K562 (cell line): ENCODE results near the gene ENKD1. TPM values are rescaled to one million over a fixed set of nuclear protein-coding genes. Genes with fewer than 3 reads are reported as not detected.

Experiments
- BHLHE40 ChIP-seq: IDR thresholded peaks from 2 replicates; pipeline ENCODE4 v1.6.1; 2011; ENCODE audit warnings: low read length, improper control_type of control experiment
- CREM ChIP-seq: IDR thresholded peaks from 2 replicates; pipeline ENCODE4 v1.6.1; 2014; ENCODE audit warnings: antibody characterized with exemption, low read depth
- E2F3 ChIP-seq: fragments of 250-450 bp; sonication (Bioruptor Pico); IDR thresholded peaks from 2 replicates; pipeline ENCODE4 v1.4.0; 2020; ENCODE audit warnings: mild to moderate bottlenecking
- MEIS2 ChIP-seq: fragments of 450-650 bp; IDR thresholded peaks from 2 replicates; pipeline ENCODE4 v1.6.1; 2014; ENCODE audit warnings: mild to moderate bottlenecking; ENCODE audit not compliant: partially characterized antibody
- MYNN ChIP-seq, 2 experiments: sonication (generic); formaldehyde crosslinking in 1 of 2; IDR thresholded peaks; 2 replicates each; pipeline versions ENCODE4 v1.5.0 to v1.6.1; 2016 to 2020; ENCODE audit warnings: antibody characterized with exemption in 1 of 2, missing genetic modification reagents in 1 of 2
- PBX2 ChIP-seq, 2 experiments: IDR thresholded peaks in 1 of 2; conservative IDR thresholded peaks in 1 of 2; 2 replicates each; pipeline ENCODE4 v1.6.1; 2016; ENCODE audit warnings: low read depth in 2 of 2, mild to moderate bottlenecking in 1 of 2, missing compliant biosample characterization in 1 of 2, missing genetic modification characterization in 1 of 2, moderate library complexity in 1 of 2
- SP1 ChIP-seq: sonication (generic); formaldehyde crosslinking; IDR thresholded peaks from 2 replicates; pipeline ENCODE4 v1.8.1; 2022; ENCODE audit warnings: mild to moderate bottlenecking, missing genetic modification reagents
- TEAD1 ChIP-seq, 2 experiments: fragments of 450-650 bp in 1 of 2; sonication (generic) in 1 of 2; formaldehyde crosslinking; IDR thresholded peaks; 2 replicates each; pipeline versions ENCODE4 v1.4.0 to v1.8.0; 2020 to 2022; ENCODE audit warnings: mild to moderate bottlenecking in 2 of 2, missing genetic modification reagents in 1 of 2
- ZNF143 ChIP-seq: sonication (generic); formaldehyde crosslinking; IDR thresholded peaks from 2 replicates; pipeline ENCODE4 v1.9.0; 2022; ENCODE audit warnings: mild to moderate bottlenecking, missing genetic modification reagents
- polyA plus RNA-seq, 8 experiments: library from polyadenylated mRNA; depleted of rRNA in 4 of 8; stranded (reverse) in 5 of 8; unstranded in 3 of 8; fragments of >200 nt; fragmentation: Nextera tagmentation in 2 of 8; fragmentation: Illumina TruSeq in 1 of 8; extraction: Ambion mirVana in 2 of 8; extraction: Trizol in 1 of 8; gene quantifications; 2 replicates each; pipeline versions ENCODE4 v1.2.1 to v1.2.3, GENCODE V29; 2011 to 2014; ENCODE audit warnings: inconsistent platforms in 1 of 8, missing spikeins in 1 of 8
- total RNA-seq, 7 experiments: library from RNA; depleted of rRNA in 6 of 7; stranded (reverse); fragments of >200 nt in 6 of 7; fragmentation: Illumina TruSeq in 2 of 7; extraction: Trizol in 2 of 7; gene quantifications; 2 replicates each; pipeline versions ENCODE4 v1.2.1 to v1.2.3, GENCODE V29; 2011 to 2021; ENCODE audit warnings: low replicate concordance in 1 of 7
- TF ChIP-seq, protein P1 (sequence below), 2 experiments: fragments of 450-650 bp; formaldehyde crosslinking in 1 of 2; IDR thresholded peaks; 2 replicates each; pipeline versions ENCODE4 v1.4.0 to v1.6.1; 2014 to 2020; ENCODE audit warnings: mild to moderate bottlenecking in 2 of 2, borderline replicate concordance in 1 of 2, low read depth in 1 of 2
- TF ChIP-seq, protein P2 (sequence below), 3 experiments: fragments of 200-800 bp in 1 of 3; sonication (Bioruptor generic) in 1 of 3; sonication (generic) in 1 of 3; formaldehyde crosslinking in 1 of 3; IDR thresholded peaks; 2 replicates each; pipeline versions ENCODE4 v1.6.1 to v1.8.0; 2016 to 2022; ENCODE audit warnings: mild to moderate bottlenecking in 2 of 3, missing compliant biosample characterization in 2 of 3, missing genetic modification characterization in 2 of 3, missing genetic modification reagents in 1 of 3

The ENKD1 gene
- total and polyA plus RNA-seq, 9 of the 15 experiments (the other 6 are each of a cell fraction or from before 2014, with no cell fraction given) = 1.1 to 26.9 (median 8.3) TPM

- TF ChIP-seq, protein P1, sequence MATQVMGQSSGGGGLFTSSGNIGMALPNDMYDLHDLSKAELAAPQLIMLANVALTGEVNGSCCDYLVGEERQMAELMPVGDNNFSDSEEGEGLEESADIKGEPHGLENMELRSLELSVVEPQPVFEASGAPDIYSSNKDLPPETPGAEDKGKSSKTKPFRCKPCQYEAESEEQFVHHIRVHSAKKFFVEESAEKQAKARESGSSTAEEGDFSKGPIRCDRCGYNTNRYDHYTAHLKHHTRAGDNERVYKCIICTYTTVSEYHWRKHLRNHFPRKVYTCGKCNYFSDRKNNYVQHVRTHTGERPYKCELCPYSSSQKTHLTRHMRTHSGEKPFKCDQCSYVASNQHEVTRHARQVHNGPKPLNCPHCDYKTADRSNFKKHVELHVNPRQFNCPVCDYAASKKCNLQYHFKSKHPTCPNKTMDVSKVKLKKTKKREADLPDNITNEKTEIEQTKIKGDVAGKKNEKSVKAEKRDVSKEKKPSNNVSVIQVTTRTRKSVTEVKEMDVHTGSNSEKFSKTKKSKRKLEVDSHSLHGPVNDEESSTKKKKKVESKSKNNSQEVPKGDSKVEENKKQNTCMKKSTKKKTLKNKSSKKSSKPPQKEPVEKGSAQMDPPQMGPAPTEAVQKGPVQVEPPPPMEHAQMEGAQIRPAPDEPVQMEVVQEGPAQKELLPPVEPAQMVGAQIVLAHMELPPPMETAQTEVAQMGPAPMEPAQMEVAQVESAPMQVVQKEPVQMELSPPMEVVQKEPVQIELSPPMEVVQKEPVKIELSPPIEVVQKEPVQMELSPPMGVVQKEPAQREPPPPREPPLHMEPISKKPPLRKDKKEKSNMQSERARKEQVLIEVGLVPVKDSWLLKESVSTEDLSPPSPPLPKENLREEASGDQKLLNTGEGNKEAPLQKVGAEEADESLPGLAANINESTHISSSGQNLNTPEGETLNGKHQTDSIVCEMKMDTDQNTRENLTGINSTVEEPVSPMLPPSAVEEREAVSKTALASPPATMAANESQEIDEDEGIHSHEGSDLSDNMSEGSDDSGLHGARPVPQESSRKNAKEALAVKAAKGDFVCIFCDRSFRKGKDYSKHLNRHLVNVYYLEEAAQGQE (IDR thresholded peaks at IDR 0.05; ENCODE audit: borderline replicate concordance) = peak; percentile 75
- TF ChIP-seq, protein P1 (CRISPR knock-in tag; IDR thresholded peaks at IDR 0.05; ENCODE audit: low read depth) = no peak
- peak; percentile 55; the same call in 1 of the 2 replicates for TF ChIP-seq CREM
- TF ChIP-seq BHLHE40 = peak; percentile 59; the same call in 1 of the 2 replicates
- TF ChIP-seq PBX2 (CRISPR knock-in tag; IDR thresholded peaks at IDR 0.05; ENCODE audit: low read depth) = peak; percentile 46
- TF ChIP-seq PBX2 (tag; conservative IDR thresholded peaks at IDR 0.05; ENCODE audit: low read depth) = 0 out of 2 replicates have a peak, but pooled peaks have one; percentile 40
- TF ChIP-seq, protein P2, sequence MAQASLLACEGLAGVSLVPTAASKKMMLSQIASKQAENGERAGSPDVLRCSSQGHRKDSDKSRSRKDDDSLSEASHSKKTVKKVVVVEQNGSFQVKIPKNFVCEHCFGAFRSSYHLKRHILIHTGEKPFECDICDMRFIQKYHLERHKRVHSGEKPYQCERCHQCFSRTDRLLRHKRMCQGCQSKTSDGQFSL (CRISPR knock-in tag; IDR thresholded peaks at IDR 0.05) = peak; percentile 21; the same call in 1 of the 2 replicates
- TF ChIP-seq, protein P2 (tag; IDR thresholded peaks at IDR 0.05) = no peak
- peak; percentile 37 for TF ChIP-seq MEIS2
- peak; percentile 31 for TF ChIP-seq SP1 (CRISPR knock-in tag)
- TF ChIP-seq TEAD1 (CRISPR knock-in tag; IDR thresholded peaks at IDR 0.05) = peak in 1 of 2 experiments; percentile 36; a peak in 1 of 4 replicates
- TF ChIP-seq ZNF143 (CRISPR knock-in tag) = peak; percentile 52; the same call in 1 of the 2 replicates
- TF ChIP-seq E2F3 (CRISPR knock-in tag) = 0 out of 2 replicates have a peak, but pooled peaks have one; percentile 24
- TF ChIP-seq MYNN (IDR thresholded peaks at IDR 0.05) = 0 out of 2 replicates have a peak, but pooled peaks have one; percentile 34
- no peak for TF ChIP-seq MYNN (CRISPR knock-in tag; IDR thresholded peaks at IDR 0.05)
Measured at GRCh38 chr16:67667817-67668494, 1.4 kb upstream of the ENKD1 start (continued).
